ENCODE data around the gene RSRC2.
"Not testable (repeated sequence)": the region's sequence is repeated elsewhere in the genome, so short reads cannot be mapped to it uniquely, and the experiment has no call there.

Gene RSRC2

GRCh38 chr12:122526683-122527477 lies at the start of gene RSRC2, which contains the start of gene KNTC1:
TSS of gene RSRC2 (minus strand) at chr12:122526936. CDS start at chr12:122526853, 83 bp downstream.
TSS of gene KNTC1 (plus strand) at chr12:122527249. CDS start at chr12:122530064, 2,815 bp downstream.
- peak; percentile 98 for DNase-seq (ENCODE audit: low spot score)

- DNase-seq (ENCODE audit: low spot score) = no peak
Measured at GRCh38 chr12:122571821-122572220, 45.1 kb upstream of the RSRC2 start.

GRCh38 chr12:122570006-122570405 lies 43.3 kb upstream of the RSRC2 start:
- not testable (repeated sequence) for DNase-seq (ENCODE audit: low spot score)

DNA sequence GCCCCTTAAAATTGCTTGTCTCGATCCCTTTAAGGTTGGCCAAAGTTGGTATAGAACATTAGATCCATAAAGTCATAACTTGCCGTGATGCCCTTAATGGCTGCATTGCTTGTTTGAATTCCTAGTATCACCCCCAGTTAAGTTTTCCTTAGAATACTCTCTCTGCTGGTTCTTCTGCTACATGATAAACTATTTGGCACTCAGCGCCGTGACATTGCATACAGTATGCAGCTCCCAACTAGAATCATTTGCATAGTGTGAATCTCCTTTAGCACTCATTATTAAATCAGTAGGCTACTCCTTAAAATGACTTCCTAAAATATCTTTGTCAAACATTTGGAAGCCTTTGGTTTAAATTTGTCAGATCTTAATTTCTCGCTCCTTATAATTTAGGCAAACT lies 42.6 kb upstream of the RSRC2 start:
- DNase-seq (ENCODE audit: low spot score) = no peak

- not testable (repeated sequence) for DNase-seq (ENCODE audit: low spot score)
Measured at GRCh38 chr12:122566816-122567215, 40.1 kb upstream of the RSRC2 start.

GRCh38 chr12:122563361-122563760 lies 36.6 kb upstream of the RSRC2 start:
- no peak for DNase-seq (ENCODE audit: low spot score)

- DNase-seq (ENCODE audit: low spot score) = no peak
Measured at GRCh38 chr12:122560138-122560537, 33.4 kb upstream of the RSRC2 start.

GRCh38 chr12:122558745-122559641 lies 32.3 kb upstream of the RSRC2 start:
- no peak for DNase-seq (ENCODE audit: low spot score)

DNA sequence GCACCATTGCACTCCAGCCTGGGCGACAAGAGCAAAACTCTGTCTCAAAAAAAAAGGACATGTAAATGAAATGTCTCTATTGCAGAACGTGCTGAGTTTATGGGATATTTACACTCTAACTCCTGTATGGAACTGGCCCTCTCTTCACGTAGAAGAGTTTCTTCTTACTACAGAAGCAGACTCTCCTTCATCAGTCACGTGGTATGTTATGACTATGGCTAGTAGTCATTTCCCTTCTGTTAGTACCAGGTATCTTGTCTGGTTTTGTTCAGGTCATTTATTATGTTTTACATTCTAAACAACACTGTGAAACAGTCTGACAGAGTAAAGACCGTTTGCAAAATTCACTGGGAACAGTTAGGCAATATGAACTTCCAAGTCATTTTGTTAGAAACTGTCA lies 20.6 kb upstream of the RSRC2 start:
- DNase-seq (ENCODE audit: low spot score) = no peak

DNA sequence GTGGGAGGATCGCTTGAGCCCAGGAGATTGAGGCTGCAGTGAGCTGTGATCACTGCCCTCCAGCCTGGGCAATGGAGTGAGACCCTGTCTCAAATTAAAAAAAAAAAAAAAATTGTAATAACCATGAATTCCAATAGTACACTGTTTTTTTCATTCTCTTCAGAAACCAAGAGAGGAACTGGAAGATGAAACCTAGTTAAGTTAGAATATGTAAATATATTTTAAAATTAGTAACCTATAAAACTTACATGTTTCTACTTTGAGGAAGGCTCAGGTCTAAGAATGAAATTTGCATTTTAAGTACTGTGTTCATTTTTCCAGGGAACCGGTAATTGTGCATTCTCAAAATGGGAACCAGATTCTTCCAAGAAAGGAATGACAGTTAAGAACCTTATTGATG lies 19.1 kb upstream of the RSRC2 start:
- no peak for DNase-seq (ENCODE audit: low spot score)

- no peak for DNase-seq (ENCODE audit: low spot score)
Measured at GRCh38 chr12:122544537-122544936, 17.8 kb upstream of the RSRC2 start.

DNA sequence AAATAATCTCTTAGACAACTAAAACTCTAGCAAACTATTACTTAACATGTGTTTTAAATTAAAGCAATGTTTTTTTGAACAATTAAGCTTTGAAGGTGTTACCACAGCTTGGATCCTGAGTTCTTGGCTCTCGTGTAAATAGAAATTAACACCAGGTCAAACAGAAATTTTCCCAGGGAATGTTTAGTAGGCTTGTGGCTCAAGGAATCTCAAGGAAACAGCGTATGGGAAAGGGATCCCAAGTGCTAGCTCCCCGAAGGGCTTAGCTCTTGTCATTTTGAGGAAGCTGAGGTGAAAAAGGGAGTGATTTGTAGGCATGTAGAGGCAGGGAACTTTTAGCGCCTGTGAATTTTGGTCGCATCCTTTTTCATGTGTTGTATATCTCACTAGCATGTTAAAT lies 11.8 kb upstream of the RSRC2 start:
- no peak for DNase-seq (ENCODE audit: low spot score)

GRCh38 chr12:122537021-122537420 lies 10.3 kb upstream of the RSRC2 start:
- no peak for DNase-seq (ENCODE audit: low spot score)

- no peak for DNase-seq (ENCODE audit: low spot score)
Measured at GRCh38 chr12:122533856-122534255, 7.1 kb upstream of the RSRC2 start.

- DNase-seq (ENCODE audit: low spot score) = no peak
Measured at GRCh38 chr12:122528992-122529391, 2.3 kb upstream of the RSRC2 start.

GRCh38 chr12:122528582-122528981 lies 1.8 kb upstream of the RSRC2 start:
- no peak for DNase-seq (ENCODE audit: low spot score)

- peak; percentile 29 for DNase-seq (ENCODE audit: low spot score)
Measured at GRCh38 chr12:122527478-122527944, 775 bp upstream of the RSRC2 start.

GRCh38 chr12:122523846-122524718 lies 2.7 kb downstream of the RSRC2 start:
- DNase-seq (ENCODE audit: low spot score) = no peak

DNA sequence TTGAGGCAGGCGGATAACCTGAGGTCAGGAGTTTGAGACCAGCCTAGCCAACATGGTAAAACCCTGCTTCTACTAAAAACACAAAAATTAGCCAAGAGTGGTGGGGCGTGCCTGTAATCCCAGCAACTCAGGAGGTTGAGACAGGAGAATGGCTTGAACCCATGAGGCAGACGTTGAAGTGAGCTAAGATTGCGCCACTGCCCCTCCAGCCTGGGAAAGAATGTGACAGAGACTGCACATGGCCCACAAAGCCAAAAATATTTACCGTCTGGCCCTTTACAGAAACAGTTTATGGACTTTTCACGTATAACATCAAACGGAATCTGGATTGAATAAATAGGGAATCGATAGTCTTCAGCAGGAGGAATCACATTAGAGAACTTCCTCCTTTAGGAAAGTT lies 3.5 kb downstream of the RSRC2 start:
- no peak for DNase-seq (ENCODE audit: low spot score)

DNA sequence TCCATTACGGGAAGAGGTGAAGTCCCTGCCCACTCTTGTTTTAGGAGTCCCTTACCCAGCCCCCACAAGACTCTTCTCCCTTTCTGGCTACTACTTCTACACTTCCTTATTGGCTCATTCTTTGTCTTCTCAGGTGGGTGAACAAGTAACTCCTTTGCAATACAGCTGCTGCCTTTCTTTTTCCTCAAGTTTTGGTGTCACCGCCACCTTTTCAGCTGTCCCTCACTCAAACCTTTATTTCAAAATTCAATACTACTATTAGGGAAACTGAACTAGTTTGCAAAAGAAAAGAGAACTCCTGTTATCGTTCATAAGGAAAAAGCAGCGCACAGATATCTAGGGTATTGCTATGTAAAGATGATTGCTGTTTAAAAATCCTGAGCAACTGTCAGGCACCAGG lies 6.1 kb downstream of the RSRC2 start:
- DNase-seq (ENCODE audit: low spot score) = no peak

- DNase-seq (ENCODE audit: low spot score) = no peak
Measured at GRCh38 chr12:122519418-122519817, 7.3 kb downstream of the RSRC2 start.

GRCh38 chr12:122518908-122519307 lies 7.8 kb downstream of the RSRC2 start:
- no peak for DNase-seq (ENCODE audit: low spot score)

All from AG20443 (cell line).